HS-5 (cell line): ENCODE results near the gene DPT.
"Not testable (repeated sequence)": the region's sequence is repeated elsewhere in the genome, so short reads cannot be mapped to it uniquely, and the experiment has no call there.

Experiments
- DNase-seq: peaks from one replicate; pipeline ENCODE4 v3.0.0-alpha.2; 2012; ENCODE audit warnings: low read depth

DPT gene

GRCh38 chr1:168728473-168729404, at the start of gene DPT:
Gene DPT (minus strand): TSS chr1:168729206. CDS start chr1:168729174, 32 bp downstream.
- peak; percentile 46 for DNase-seq

DNA sequence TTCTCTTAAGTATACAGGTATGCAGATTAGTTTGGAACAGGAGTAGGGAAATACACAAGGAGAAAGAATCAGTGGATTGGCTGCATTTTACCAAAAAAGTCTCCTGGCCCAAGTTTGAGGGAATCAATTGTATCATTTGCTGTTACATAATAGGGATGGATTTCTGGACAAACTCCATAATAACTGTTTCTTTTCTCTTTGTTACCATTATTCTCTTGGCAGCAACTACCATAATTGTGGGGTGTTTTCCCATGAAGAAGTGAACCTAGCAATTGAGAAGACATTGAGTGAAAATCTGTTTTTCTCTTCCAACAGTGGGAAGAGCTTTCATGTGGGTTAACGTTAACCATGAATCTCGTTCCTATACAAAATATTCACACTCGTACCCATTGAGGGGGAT, 46.4 kb upstream of the DPT start:
- DNase-seq, result no peak

DNA sequence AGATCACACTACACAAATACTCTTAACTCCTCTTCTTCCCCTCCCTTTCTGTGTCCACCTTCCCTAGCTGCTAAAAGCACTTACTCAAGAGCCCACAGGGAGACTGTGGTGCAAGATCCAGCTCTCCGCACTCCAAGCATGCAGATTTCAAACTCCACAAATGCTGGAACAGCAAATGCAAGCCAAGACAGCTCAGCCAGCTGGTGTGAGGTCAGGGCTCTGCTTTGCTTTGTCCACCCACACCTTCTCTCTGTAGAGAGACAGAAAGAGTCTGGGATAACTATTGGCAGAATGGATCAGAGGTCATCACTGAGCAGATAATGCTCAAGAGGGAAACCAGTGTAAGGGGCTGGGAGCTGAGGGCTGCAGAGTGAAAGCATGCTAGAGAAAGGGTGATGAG, 45.2 kb upstream of the DPT start:
- DNase-seq, result no peak

DNA sequence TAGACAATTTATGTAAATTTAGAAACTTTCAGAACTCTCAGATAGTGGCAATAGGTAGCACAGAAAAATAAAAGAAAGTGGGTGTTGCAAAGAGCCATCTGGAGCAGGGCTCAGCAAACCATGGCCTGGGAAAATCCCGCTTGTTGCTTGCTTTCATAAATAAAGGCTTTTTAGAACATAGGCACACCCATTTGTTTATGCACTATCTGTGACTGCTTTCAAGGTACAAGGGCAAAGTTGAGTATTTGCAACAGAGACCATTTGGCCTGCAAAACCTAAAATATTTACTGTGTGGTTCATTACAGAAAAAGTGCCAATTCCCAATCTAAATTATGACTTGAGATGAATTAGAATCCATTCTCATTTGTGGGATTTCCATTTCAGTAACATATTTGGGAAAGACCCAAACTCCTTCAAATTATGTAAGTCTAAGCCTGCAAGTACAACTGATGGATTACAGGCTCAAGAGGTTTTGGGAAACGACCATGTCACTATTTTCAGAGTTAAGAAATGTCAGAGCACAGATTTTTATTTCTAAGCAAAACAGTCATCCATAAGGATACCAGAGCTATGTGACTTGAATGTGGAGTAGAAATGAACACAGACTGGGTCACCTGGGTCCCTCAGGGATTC, 43.5 kb upstream of the DPT start:
- no peak for DNase-seq

GRCh38 chr1:168771104-168771630, 42.2 kb upstream of the DPT start:
- no peak for DNase-seq

GRCh38 chr1:168769893-168770292, 40.9 kb upstream of the DPT start:
- not testable (repeated sequence) for DNase-seq

DNA sequence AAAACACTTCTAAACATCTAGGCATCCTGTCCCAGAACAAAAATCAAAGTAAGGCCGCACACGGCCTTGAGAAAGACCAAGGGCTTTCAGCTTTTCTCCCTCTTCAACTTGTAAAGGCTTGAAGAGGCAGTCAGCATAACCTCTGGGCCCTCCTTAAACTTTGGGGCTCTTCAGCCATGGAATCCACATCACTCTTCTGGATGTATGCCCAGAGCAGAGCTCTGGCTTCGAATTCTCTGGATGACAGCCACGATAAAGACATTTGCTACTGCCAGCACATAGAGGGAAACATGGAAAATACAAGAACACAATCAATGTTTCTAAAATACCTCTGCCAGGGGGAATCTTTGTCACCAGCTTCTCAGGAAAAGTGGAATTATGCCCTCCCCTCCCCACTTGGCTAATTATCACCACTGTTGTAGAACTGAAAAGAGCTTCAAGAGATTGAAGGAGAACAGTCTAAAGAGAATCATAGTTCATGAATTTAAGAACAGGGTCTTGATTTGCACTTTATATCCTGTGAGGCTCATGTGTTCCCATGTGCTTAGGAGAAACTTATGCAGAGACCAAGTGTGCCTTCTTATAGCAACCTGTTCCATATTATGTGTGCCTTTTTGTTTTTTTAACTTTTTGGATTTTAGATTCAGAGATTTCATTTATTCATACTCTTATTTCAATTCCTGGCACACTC, 39.0 kb upstream of the DPT start:
- DNase-seq, result no peak

GRCh38 chr1:168766568-168766967, 37.6 kb upstream of the DPT start:
- no peak for DNase-seq

- DNase-seq, result no peak
Measured at GRCh38 chr1:168763031-168763430, 34.0 kb upstream of the DPT start.

DNA sequence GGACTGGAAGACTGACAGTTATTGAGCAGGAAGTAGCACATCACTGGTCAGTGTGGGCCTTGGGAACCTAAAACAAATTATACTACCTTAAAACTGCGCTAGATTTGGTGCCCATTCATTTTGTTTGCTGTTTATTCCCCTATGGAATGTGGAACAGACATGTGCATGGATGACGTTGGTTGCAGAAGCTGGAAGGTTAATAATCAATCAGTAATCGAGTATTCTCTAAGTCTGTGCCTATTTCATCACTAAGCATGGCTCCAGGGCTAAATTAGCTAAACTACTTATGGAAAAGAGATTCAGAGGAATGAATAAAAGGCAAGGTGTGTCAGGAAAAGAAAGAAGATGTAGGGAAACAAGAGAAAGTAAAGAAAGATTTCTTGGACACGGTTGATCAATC, 33.5 kb upstream of the DPT start:
- no peak for DNase-seq

DNA sequence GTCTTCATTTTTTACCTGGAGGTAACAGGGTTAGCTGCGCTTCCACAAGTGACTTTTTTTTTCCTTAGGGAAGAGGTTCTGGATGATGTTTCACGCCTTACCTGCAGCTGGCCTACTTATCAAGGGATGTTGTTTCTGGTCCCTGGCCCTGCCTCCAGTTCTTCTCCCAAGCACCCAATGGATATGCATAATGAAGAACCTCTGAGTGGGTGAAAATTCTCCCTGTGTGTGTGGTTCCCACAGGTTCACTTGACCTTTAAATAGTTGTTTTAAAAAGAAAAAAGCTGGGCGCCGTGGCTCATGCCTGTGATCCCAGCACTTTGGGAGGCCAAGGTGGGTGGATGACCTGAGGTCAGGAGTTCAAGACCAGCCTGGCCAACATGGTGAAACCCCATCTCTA, 31.8 kb upstream of the DPT start:
- DNase-seq, result no peak

- DNase-seq, result no peak
Measured at GRCh38 chr1:168760241-168760640, 31.2 kb upstream of the DPT start.

DNA sequence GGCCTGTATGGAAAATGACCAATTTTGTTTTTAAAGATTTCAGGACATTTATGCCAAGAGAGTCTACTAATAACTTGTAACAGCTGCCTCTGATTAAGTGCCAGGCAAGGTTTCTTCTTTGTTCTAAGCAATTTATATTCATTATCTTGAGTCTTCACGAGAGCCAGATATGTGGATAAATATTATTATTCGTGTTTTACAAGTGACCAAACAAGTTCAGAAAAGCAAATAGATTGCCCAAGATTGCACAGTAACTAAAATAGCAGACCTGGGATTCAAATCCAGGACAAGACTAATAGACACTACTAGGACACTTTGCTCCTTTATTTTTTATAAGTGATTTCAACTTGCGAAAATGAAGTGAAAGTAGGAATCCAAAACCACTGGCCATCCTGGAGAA, 30.1 kb upstream of the DPT start:
- DNase-seq, result no peak

DNA sequence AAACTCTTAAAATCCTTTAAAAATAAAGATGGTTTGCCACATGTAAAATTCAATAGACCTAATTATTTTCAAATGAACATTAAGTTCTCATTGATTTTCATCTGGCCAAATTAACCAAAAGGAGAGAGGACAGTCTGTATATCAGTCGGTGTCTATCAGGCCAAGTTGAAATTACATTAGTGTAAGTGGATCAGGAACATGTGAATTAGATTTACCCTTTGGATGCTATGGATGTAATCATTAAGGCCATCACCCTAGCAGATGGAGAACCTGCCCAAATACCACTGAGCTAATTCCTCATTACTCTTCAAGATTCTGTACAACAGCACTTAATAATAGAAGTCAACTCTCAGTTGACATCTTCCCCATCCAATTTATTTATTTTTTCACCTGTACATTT, 29.5 kb upstream of the DPT start:
- no peak for DNase-seq

DNA sequence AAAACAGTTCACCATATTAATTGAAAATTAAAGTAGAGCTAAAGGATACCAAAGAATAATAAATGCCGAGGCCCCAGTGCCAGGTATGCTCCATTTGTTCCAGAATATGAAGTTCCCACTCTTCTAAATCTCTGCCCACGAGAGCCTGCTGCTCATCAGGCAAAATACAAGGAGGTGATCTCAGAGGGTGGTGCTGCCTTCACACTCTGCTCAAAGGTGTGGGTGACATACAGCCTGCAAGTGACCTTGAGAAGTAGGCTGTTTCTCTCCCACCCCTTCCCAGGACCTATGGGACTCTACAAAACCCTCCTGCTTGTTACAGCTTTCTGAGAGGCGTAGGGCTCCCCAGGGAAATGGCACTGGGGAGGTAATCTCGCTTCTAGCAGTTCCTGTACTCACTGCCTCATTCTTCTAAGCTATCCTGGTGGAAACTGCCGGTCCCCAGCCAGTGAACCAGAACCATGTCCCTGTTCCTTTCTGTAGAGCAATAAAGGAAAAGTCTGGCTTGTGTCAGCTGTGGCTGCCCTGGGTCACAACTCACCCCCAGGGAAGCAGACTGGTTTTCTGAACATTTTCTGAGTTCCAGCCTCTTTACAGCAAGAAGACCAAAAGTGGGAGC, 26.9 kb upstream of the DPT start:
- DNase-seq, result no peak

- no peak for DNase-seq
Measured at GRCh38 chr1:168752171-168752832, 23.3 kb upstream of the DPT start.

- no peak for DNase-seq
Measured at GRCh38 chr1:168751195-168751650, 22.2 kb upstream of the DPT start.

- DNase-seq, result no peak
Measured at GRCh38 chr1:168742994-168743650, 14.1 kb upstream of the DPT start.

- DNase-seq, result no peak
Measured at GRCh38 chr1:168742386-168742785, 13.4 kb upstream of the DPT start.

DNA sequence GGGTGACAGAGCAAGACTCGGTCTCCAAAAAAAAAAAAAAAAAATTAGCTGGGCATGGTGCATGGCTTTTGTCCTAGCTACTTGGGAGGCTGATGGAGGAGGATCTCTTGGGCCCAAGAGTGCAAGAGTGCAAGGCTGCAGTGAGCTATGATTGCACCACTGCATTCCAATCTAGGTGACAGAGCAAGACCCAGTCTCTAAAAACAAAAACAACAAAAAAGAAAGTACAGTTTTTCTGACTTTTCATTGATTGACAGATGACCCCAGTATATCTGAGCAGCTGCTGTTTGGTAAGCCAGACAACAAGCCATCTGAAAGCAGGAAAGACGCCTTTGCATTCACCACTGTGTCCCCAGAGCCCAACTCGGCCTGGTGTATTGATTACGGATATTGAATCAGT, 10.9 kb upstream of the DPT start:
- DNase-seq, result no peak

DNA sequence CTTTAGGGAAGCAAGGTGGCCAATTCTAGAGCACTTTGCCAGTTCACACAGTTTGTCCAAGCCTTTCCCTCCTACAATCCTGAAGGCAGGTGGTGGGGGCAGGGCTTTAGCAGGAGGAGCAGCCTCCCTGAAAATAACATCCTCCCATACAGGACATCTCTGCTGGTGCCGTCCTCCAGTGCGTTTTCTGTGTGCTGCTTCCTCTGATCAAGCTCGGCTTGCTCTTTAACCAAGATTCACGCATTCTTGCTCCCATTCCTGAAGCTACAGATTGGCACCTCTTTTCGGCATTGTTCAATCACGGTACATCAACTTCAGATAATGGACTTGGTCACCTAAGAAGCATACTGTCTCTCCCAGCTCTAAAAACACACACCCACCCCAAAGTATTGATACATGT, 7.5 kb upstream of the DPT start:
- no peak for DNase-seq
